ENCODE measurements around the gene STK4.

The STK4 gene

DNA sequence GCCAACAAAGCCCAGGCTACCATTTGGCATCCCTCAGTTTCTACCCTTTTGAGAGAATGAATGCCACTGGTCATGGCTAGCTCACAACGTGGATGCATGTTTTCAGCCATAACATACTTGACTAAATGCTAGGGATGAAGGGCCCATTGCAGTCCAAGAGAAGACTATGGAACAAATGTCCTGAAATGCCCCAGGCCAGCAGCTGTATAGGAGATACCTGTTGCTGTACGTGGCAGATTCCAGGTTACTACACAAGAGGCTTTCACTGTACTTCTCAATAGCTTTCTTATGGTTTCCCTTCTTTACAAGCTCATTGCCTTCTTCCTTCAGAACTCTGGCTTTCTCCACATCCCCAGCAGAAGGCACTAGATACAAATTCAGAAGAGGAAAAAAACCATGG is 17.8 kb upstream of the STK4 start:
- no peak overlapping the region for H3K4me3 ChIP-seq (ENCODE audit: low read depth, low read length)
- no peak for DNase-seq (ENCODE audit: low read depth)
- TF ChIP-seq, protein P1, sequence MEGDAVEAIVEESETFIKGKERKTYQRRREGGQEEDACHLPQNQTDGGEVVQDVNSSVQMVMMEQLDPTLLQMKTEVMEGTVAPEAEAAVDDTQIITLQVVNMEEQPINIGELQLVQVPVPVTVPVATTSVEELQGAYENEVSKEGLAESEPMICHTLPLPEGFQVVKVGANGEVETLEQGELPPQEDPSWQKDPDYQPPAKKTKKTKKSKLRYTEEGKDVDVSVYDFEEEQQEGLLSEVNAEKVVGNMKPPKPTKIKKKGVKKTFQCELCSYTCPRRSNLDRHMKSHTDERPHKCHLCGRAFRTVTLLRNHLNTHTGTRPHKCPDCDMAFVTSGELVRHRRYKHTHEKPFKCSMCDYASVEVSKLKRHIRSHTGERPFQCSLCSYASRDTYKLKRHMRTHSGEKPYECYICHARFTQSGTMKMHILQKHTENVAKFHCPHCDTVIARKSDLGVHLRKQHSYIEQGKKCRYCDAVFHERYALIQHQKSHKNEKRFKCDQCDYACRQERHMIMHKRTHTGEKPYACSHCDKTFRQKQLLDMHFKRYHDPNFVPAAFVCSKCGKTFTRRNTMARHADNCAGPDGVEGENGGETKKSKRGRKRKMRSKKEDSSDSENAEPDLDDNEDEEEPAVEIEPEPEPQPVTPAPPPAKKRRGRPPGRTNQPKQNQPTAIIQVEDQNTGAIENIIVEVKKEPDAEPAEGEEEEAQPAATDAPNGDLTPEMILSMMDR (IDR thresholded peaks at IDR 0.05; ENCODE audit: control insufficient read depth, extremely low read depth, insufficient read depth) = no peak

DNA sequence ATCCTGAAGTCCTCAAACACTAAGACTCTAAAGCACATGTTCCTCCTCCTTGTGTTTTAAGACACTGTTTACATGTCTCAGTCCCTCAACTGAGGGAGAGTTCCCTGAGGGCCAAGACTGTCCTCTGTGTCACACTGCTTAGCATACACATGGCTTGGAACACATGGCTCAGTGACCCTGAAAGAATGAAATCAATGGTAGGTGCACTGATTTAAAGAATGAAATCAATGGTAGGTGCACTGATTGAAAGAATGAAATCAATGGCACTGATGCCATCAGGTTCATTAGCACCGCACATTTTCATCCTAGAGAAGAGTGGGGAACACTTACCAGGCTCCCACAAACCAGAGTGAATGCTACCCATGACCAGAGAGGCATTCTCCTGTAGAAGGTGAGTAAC is 15.9 kb upstream of the STK4 start:
- DNase-seq (ENCODE audit: low read depth) = no peak
- H3K4me3 ChIP-seq (ENCODE audit: low read depth, low read length) = no peak overlapping the region
- TF ChIP-seq, protein P1 (IDR thresholded peaks at IDR 0.05; ENCODE audit: control insufficient read depth, extremely low read depth, insufficient read depth) = no peak

DNA sequence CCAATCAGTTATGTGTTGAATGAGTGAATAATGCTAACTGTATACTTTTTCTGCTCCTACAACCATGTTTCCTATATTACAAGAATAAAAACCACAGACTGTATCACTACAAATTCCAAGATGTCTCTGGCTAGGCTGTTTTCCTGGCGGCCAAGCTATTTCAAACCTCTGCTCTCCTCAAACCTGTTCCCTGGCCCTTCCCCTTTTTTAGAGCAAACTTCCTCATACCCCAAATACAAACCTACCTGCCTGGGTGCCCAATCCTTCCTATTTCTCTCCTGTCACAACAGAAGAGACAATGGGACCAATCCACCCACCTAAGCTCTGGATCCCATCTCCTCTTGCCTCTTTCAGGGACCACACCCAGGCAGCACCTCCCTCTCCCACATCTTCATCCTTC is 13.6 kb upstream of the STK4 start:
- no peak for DNase-seq (ENCODE audit: low read depth)
- TF ChIP-seq, protein P1 (IDR thresholded peaks at IDR 0.05; ENCODE audit: control insufficient read depth, extremely low read depth, insufficient read depth) = no peak
- no peak overlapping the region for H3K4me3 ChIP-seq (ENCODE audit: low read depth, low read length)

DNA sequence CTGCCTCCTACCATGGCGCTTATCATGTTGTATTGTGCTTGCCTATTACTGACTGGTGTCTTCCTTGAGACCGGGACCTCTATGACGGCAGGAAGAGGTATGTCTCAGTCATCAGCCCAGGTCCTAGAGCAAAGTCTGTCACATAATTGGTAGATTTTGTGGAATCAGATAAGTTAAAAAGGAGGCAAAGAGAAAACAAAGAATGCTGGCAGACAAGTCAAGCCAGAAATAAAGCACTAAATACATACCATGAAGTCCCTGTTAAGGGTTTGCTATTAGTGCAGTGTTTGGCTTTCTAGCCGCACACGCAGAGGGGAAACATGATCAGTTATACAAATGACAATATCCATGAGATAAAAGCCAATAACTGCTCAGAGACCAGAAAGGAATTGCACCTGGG is 12.1 kb upstream of the STK4 start:
- no peak for DNase-seq (ENCODE audit: low read depth)
- TF ChIP-seq, protein P1 (IDR thresholded peaks at IDR 0.05; ENCODE audit: control insufficient read depth, extremely low read depth, insufficient read depth) = no peak

DNA sequence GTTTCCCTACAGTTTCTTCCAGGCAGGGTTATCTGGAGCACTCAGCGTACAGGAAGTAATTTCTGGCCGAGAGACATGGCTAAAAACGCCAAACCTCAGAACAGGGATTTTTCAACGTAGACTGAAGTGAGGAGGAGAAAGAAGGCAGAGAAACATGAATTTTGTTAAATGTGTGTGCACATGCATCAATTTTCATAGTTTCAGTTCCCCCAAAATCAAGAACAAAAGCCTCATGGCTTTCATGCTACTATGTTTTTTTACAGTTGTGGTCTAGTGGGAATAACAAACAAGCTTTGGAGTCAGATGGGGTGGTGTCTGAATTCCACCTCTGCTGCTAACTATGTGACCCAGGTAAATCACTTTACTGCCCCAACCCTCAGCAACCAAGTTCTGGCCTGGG is 11.0 kb upstream of the STK4 start:
- H3K4me3 ChIP-seq (ENCODE audit: low read depth, low read length) = no peak overlapping the region
- no peak for DNase-seq (ENCODE audit: low read depth)
- TF ChIP-seq, protein P1 (IDR thresholded peaks at IDR 0.05; ENCODE audit: control insufficient read depth, extremely low read depth, insufficient read depth) = no peak

More for the DNA sequence above, 12.1 kb upstream of the STK4 start:
- no peak overlapping the region for H3K4me3 ChIP-seq (ENCODE audit: low read depth, low read length)

DNA sequence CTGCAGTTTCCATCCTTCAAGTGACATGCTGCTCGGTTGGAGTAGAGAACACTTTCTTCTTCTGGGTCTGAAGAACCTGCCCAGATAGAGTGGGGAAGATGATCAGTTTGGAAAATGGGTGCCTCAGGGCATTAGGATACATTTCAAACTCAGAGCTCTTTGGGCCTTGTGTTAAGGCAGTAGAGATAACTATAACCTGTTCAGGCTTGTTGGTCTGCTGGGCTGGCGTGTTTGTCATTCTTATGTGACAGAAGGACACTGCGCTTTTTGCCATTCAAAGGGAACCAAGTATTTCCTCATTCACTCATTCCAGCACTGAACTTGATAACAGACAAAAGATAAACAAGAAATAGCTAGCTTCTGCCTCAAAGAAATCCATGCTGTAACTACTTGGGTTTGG is 9.9 kb upstream of the STK4 start:
- DNase-seq (ENCODE audit: low read depth) = no peak
- TF ChIP-seq, protein P1 (IDR thresholded peaks at IDR 0.05; ENCODE audit: control insufficient read depth, extremely low read depth, insufficient read depth) = no peak

DNA sequence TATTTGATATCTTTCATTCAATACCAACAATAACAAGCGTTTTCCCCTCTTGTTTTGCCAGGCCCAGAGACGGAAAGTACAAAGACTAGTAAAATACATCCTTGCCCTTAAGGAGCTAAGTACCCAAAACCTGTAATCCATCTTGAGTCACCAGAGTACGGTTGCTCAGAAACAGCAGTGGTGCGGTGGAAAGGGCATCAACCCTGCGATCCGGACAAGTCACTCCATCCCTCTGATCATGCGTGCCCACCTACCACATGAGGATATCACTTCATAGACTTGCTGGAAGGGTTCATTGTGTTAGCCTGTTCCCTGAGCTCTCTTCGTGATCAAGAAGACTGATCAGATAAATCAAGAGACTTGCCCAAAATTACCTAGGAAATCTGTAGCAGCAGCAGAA is 8.0 kb upstream of the STK4 start:
- TF ChIP-seq, protein P1 (IDR thresholded peaks at IDR 0.05; ENCODE audit: control insufficient read depth, extremely low read depth, insufficient read depth) = no peak
- no peak overlapping the region for H3K4me3 ChIP-seq (ENCODE audit: low read depth, low read length)
- no peak for DNase-seq (ENCODE audit: low read depth)

More for the DNA sequence above, 9.9 kb upstream of the STK4 start:
- no peak overlapping the region for H3K4me3 ChIP-seq (ENCODE audit: low read depth, low read length)

Measured in LNCaP clone FGC (cell line).